ENCODE measurements around the gene DPYSL5.

Gene DPYSL5

GRCh38 chr2:26850505-26850904 lies 2.6 kb downstream of the DPYSL5 start:
- TF ChIP-seq SIN3A (IDR thresholded peaks at IDR 0.05; ENCODE audit: borderline replicate concordance, insufficient read depth, low read length) (no peak), REST (IDR thresholded peaks at IDR 0.05; ENCODE audit: insufficient read depth in 1 of 2, low read depth in 2 of 2, low read length in 2 of 2) (no peak), FOXP2 (optimal IDR thresholded peaks at IDR 0.05; ENCODE audit: borderline replicate concordance, extremely low read depth, extremely low read length, insufficient read depth) (no peak), TAF1 (IDR thresholded peaks at IDR 0.05; ENCODE audit: borderline replicate concordance, insufficient read depth, low read length) (no peak), POLR2AphosphoS5 (IDR thresholded peaks at IDR 0.05; ENCODE audit: low read depth, low read length) (no peak)

GRCh38 chr2:26852405-26853306 lies 4.7 kb downstream of the DPYSL5 start:
- TF ChIP-seq FOXP2 (optimal IDR thresholded peaks at IDR 0.05; ENCODE audit: borderline replicate concordance, extremely low read depth, extremely low read length, insufficient read depth) (no peak), SIN3A (IDR thresholded peaks at IDR 0.05; ENCODE audit: borderline replicate concordance, insufficient read depth, low read length) (no peak)

GRCh38 chr2:26853751-26854150 lies 5.8 kb downstream of the DPYSL5 start:
- TF ChIP-seq REST (IDR thresholded peaks at IDR 0.05; ENCODE audit: insufficient read depth in 1 of 2, low read depth in 2 of 2, low read length in 2 of 2) (no peak), SIN3A (IDR thresholded peaks at IDR 0.05; ENCODE audit: borderline replicate concordance, insufficient read depth, low read length) (no peak), TAF1 (IDR thresholded peaks at IDR 0.05; ENCODE audit: borderline replicate concordance, insufficient read depth, low read length) (no peak), POLR2AphosphoS5 (IDR thresholded peaks at IDR 0.05; ENCODE audit: low read depth, low read length) (no peak), FOXP2 (optimal IDR thresholded peaks at IDR 0.05; ENCODE audit: borderline replicate concordance, extremely low read depth, extremely low read length, insufficient read depth) (no peak)

- TF ChIP-seq REST (IDR thresholded peaks at IDR 0.05; ENCODE audit: insufficient read depth in 1 of 2, low read depth in 2 of 2, low read length in 2 of 2): no peak
- no peak for TF ChIP-seq FOXP2 (optimal IDR thresholded peaks at IDR 0.05; ENCODE audit: borderline replicate concordance, extremely low read depth, extremely low read length, insufficient read depth)
- no peak for TF ChIP-seq TAF1 (IDR thresholded peaks at IDR 0.05; ENCODE audit: borderline replicate concordance, insufficient read depth, low read length)
- TF ChIP-seq POLR2AphosphoS5 (IDR thresholded peaks at IDR 0.05; ENCODE audit: low read depth, low read length): no peak
- TF ChIP-seq SIN3A (IDR thresholded peaks at IDR 0.05; ENCODE audit: borderline replicate concordance, insufficient read depth, low read length): no peak
These were observed 6.4 kb downstream of the DPYSL5 start for GRCh38 chr2:26854283-26854827.

- TF ChIP-seq TAF1 (IDR thresholded peaks at IDR 0.05; ENCODE audit: borderline replicate concordance, insufficient read depth, low read length): no peak
- no peak for TF ChIP-seq POLR2AphosphoS5 (IDR thresholded peaks at IDR 0.05; ENCODE audit: low read depth, low read length)
- TF ChIP-seq FOXP2 (optimal IDR thresholded peaks at IDR 0.05; ENCODE audit: borderline replicate concordance, extremely low read depth, extremely low read length, insufficient read depth): no peak
- TF ChIP-seq SIN3A (IDR thresholded peaks at IDR 0.05; ENCODE audit: borderline replicate concordance, insufficient read depth, low read length): no peak
- no peak for TF ChIP-seq REST (IDR thresholded peaks at IDR 0.05; ENCODE audit: insufficient read depth in 1 of 2, low read depth in 2 of 2, low read length in 2 of 2)
These were observed 7.5 kb downstream of the DPYSL5 start for GRCh38 chr2:26855466-26855865.

Measured in PFSK-1 (cell line).